Measurements from ENCODE around the gene MYBPC2.

MYBPC2 gene

GRCh38 chr19:50412419-50412818, 20.3 kb upstream of the MYBPC2 start:
- H3K9ac ChIP-seq (ENCODE audit: low read length): no peak overlapping the region
- peaks cover 4% of the 10 kb centered on the region; the same call in 1 of the 2 replicates for H3K4me1 ChIP-seq (ENCODE audit: control insufficient read depth, insufficient read depth, low read length)
- H3K9me3 ChIP-seq (ENCODE audit: control insufficient read depth, insufficient read depth, low read depth, low read length): no peaks in the 10 kb centered on the region
- no peaks in the 10 kb centered on the region for H3K27me3 ChIP-seq (ENCODE audit: control insufficient read depth, insufficient read depth, low read length)
- H3K36me3 ChIP-seq (ENCODE audit: control insufficient read depth, insufficient read depth, low read length): peaks cover 54% of the 10 kb centered on the region
- H3K4me3 ChIP-seq (ENCODE audit: low read depth, low read length): no peak overlapping the region
- H3K27ac ChIP-seq (ENCODE audit: low read depth, low read length): no peak overlapping the region

GRCh38 chr19:50413096-50413495, 19.6 kb upstream of the MYBPC2 start:
- Histone ChIP-seq H3K9me3 (ENCODE audit: control insufficient read depth, insufficient read depth, low read depth, low read length) (no peaks in the 10 kb centered on the region), H3K4me3 (ENCODE audit: low read depth, low read length) (no peak overlapping the region), H3K36me3 (ENCODE audit: control insufficient read depth, insufficient read depth, low read length) (peaks cover 54% of the 10 kb centered on the region), H3K4me1 (ENCODE audit: control insufficient read depth, insufficient read depth, low read length) (peaks cover 8% of the 10 kb centered on the region), H3K27me3 (ENCODE audit: control insufficient read depth, insufficient read depth, low read length) (no peaks in the 10 kb centered on the region), H3K27ac (ENCODE audit: low read depth, low read length) (no peak overlapping the region), H3K9ac (ENCODE audit: low read length) (no peak overlapping the region)

- H3K4me1 ChIP-seq (ENCODE audit: control insufficient read depth, insufficient read depth, low read length): peaks cover 13% of the 10 kb centered on the region
- H3K4me3 ChIP-seq (ENCODE audit: low read depth, low read length): no peak overlapping the region
- no peak overlapping the region for H3K27ac ChIP-seq (ENCODE audit: low read depth, low read length)
- peaks cover 51% of the 10 kb centered on the region for H3K36me3 ChIP-seq (ENCODE audit: control insufficient read depth, insufficient read depth, low read length)
- H3K27me3 ChIP-seq (ENCODE audit: control insufficient read depth, insufficient read depth, low read length): 0 out of 2 replicates have a peak, but pooled peaks cover 3% of the 10 kb centered on the region
- no peak overlapping the region for H3K9ac ChIP-seq (ENCODE audit: low read length)
- H3K9me3 ChIP-seq (ENCODE audit: control insufficient read depth, insufficient read depth, low read depth, low read length): no peaks in the 10 kb centered on the region
Measured at GRCh38 chr19:50413531-50413930, 19.2 kb upstream of the MYBPC2 start.

GRCh38 chr19:50414864-50415660, 17.6 kb upstream of the MYBPC2 start:
- H3K4me3 ChIP-seq (ENCODE audit: low read depth, low read length): no peak overlapping the region
- peaks cover 24% of the 10 kb centered on the region for H3K4me1 ChIP-seq (ENCODE audit: control insufficient read depth, insufficient read depth, low read length)
- H3K27ac ChIP-seq (ENCODE audit: low read depth, low read length): no peak overlapping the region
- H3K36me3 ChIP-seq (ENCODE audit: control insufficient read depth, insufficient read depth, low read length): peaks cover 36% of the 10 kb centered on the region
- H3K9ac ChIP-seq (ENCODE audit: low read length): no peak overlapping the region
- H3K9me3 ChIP-seq (ENCODE audit: control insufficient read depth, insufficient read depth, low read depth, low read length): no peaks in the 10 kb centered on the region
- H3K27me3 ChIP-seq (ENCODE audit: control insufficient read depth, insufficient read depth, low read length): peaks cover 18% of the 10 kb centered on the region; the same call in 1 of the 2 replicates

GRCh38 chr19:50415661-50416033, 17.0 kb upstream of the MYBPC2 start:
- Histone ChIP-seq H3K9ac (ENCODE audit: low read length) (no peak overlapping the region), H3K36me3 (ENCODE audit: control insufficient read depth, insufficient read depth, low read length) (peaks cover 30% of the 10 kb centered on the region), H3K4me1 (ENCODE audit: control insufficient read depth, insufficient read depth, low read length) (peaks cover 28% of the 10 kb centered on the region), H3K27ac (ENCODE audit: low read depth, low read length) (no peak overlapping the region), H3K4me3 (ENCODE audit: low read depth, low read length) (no peak overlapping the region), H3K27me3 (ENCODE audit: control insufficient read depth, insufficient read depth, low read length) (peaks cover 22% of the 10 kb centered on the region; the same call in 1 of the 2 replicates), H3K9me3 (ENCODE audit: control insufficient read depth, insufficient read depth, low read depth, low read length) (no peaks in the 10 kb centered on the region)

GRCh38 chr19:50416034-50416977, 16.4 kb upstream of the MYBPC2 start:
- Histone ChIP-seq H3K4me1 (ENCODE audit: control insufficient read depth, insufficient read depth, low read length) (peaks cover 28% of the 10 kb centered on the region), H3K27me3 (ENCODE audit: control insufficient read depth, insufficient read depth, low read length) (peaks cover 22% of the 10 kb centered on the region; the same call in 1 of the 2 replicates), H3K9ac (ENCODE audit: low read length) (no peak overlapping the region), H3K36me3 (ENCODE audit: control insufficient read depth, insufficient read depth, low read length) (peaks cover 23% of the 10 kb centered on the region), H3K9me3 (ENCODE audit: control insufficient read depth, insufficient read depth, low read depth, low read length) (no peaks in the 10 kb centered on the region), H3K4me3 (ENCODE audit: low read depth, low read length) (no peak overlapping the region), H3K27ac (ENCODE audit: low read depth, low read length) (no peak overlapping the region)

GRCh38 chr19:50417111-50418081, 15.3 kb upstream of the MYBPC2 start:
- H3K36me3 ChIP-seq (ENCODE audit: control insufficient read depth, insufficient read depth, low read length): peaks cover 17% of the 10 kb centered on the region
- no peaks in the 10 kb centered on the region for H3K9me3 ChIP-seq (ENCODE audit: control insufficient read depth, insufficient read depth, low read depth, low read length)
- H3K4me1 ChIP-seq (ENCODE audit: control insufficient read depth, insufficient read depth, low read length): peaks cover 28% of the 10 kb centered on the region
- no peak overlapping the region for H3K9ac ChIP-seq (ENCODE audit: low read length)
- peaks cover 22% of the 10 kb centered on the region; the same call in 1 of the 2 replicates for H3K27me3 ChIP-seq (ENCODE audit: control insufficient read depth, insufficient read depth, low read length)
- H3K27ac ChIP-seq (ENCODE audit: low read depth, low read length): no peak overlapping the region
- H3K4me3 ChIP-seq (ENCODE audit: low read depth, low read length): no peak overlapping the region

GRCh38 chr19:50418176-50419021, 14.3 kb upstream of the MYBPC2 start, which contains the start of gene SPIB:
Gene SPIB, plus strand, starts transcription at chr19:50418938. Its CDS starts 25 bp downstream, at chr19:50418963.
- Histone ChIP-seq H3K4me3 (ENCODE audit: low read depth, low read length) (peak within 1 kb of the TSS; percentile 62), H3K27ac (ENCODE audit: low read depth, low read length) (no peak within 1 kb of the TSS), H3K36me3 (ENCODE audit: control insufficient read depth, insufficient read depth, low read length) (peaks cover 7% of the 10 kb centered on the region), H3K9ac (ENCODE audit: low read length) (peak within 1 kb of the TSS; percentile 23), H3K9me3 (ENCODE audit: control insufficient read depth, insufficient read depth, low read depth, low read length) (no peaks in the 10 kb centered on the region), H3K4me1 (ENCODE audit: control insufficient read depth, insufficient read depth, low read length) (peaks cover 28% of the 10 kb centered on the region), H3K27me3 (ENCODE audit: control insufficient read depth, insufficient read depth, low read length) (peaks cover 22% of the 10 kb centered on the region; the same call in 1 of the 2 replicates)

- Histone ChIP-seq H3K27ac (ENCODE audit: low read depth, low read length) (no peak overlapping the region), H3K4me3 (ENCODE audit: low read depth, low read length) (peak overlapping the region; percentile 62), H3K9me3 (ENCODE audit: control insufficient read depth, insufficient read depth, low read depth, low read length) (no peaks in the 10 kb centered on the region), H3K4me1 (ENCODE audit: control insufficient read depth, insufficient read depth, low read length) (peaks cover 28% of the 10 kb centered on the region), H3K27me3 (ENCODE audit: control insufficient read depth, insufficient read depth, low read length) (peaks cover 22% of the 10 kb centered on the region; the same call in 1 of the 2 replicates), H3K9ac (ENCODE audit: low read length) (peak overlapping the region; percentile 23), H3K36me3 (ENCODE audit: control insufficient read depth, insufficient read depth, low read length) (0 out of 2 replicates have a peak, but pooled peaks cover under 1% of the 10 kb centered on the region)
Measured at GRCh38 chr19:50419022-50419579, 13.6 kb upstream of the MYBPC2 start.
